Uterus (tissue), 2 donors: Measurements from ENCODE around the gene RPL18.

Experiments
- CTCF ChIP-seq, 4 experiments: fragments of 200-600 bp in 2 of 4; fragments of 450-650 bp in 2 of 4; sonication (generic) in 2 of 4; IDR thresholded peaks; one replicate each; pipeline ENCODE4 v1.5.1; 2016 to 2019; ENCODE audit warnings: antibody characterized with exemption in 4 of 4, mild to moderate bottlenecking in 2 of 4, moderate library complexity in 1 of 4
- POLR2A ChIP-seq, 2 donors: fragments of 450-650 bp; IDR thresholded peaks; one replicate each; pipeline ENCODE4 v1.6.1; 2016; ENCODE audit warnings: antibody characterized with exemption in 2 of 2, mild to moderate bottlenecking in 1 of 2, moderate library complexity in 1 of 2

GRCh38 chr19:48627865-48628314 lies 8.9 kb upstream of the RPL18 start:
- TF ChIP-seq POLR2A (IDR thresholded peaks at IDR 0.05) (no peak), CTCF (IDR thresholded peaks at IDR 0.05) (no peak)
